ENCODE measurements around the gene INTS6L. TPM values are rescaled to one million over a fixed set of nuclear protein-coding genes. Genes with fewer than 3 reads are reported as not detected.

INTS6L gene
- total RNA-seq, 4 donors from 2014 or later, result 4.3 to 14.9 (median 6.4) TPM

DNA sequence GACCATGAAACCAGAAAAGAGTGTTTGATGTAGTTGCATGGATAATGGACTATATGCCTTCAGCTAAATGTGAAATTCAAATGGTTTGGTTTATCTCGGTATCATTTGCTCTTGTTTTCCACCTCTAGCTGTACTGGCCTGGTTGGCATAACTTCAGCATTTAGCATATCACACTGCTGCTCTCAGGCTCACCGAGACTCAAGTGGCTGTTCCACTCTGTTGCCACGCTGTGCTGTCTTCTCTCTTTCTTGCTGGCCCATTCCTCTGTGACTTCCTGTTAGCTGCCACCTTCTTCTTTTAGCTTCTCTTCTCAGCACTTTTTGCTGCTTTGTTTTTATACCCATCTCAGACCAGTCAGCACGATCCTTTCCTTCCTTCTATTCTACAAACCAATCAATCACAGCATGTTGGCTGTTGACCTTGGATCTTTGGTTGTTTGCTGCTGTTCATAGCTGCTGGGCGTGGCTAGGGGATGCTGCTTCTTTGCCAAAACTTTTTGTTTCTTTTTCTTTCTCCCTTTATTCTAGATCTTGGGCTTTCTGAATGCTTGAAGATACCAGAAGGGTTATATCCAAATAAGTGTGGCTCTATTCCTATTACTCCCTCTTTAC lies 24.0 kb downstream of the INTS6L start:
- Histone ChIP-seq H3K4me3 (no peak overlapping the region), H3K27ac (no peak overlapping the region), H3K4me1 (peaks cover 0 to 12% (median 0%) of the 10 kb centered on the region in 3 donors), H3K27me3 (no peaks in the 10 kb centered on the region), H3K9me3 (no peaks in the 10 kb centered on the region), H3K36me3 (no peaks in the 10 kb centered on the region)
- DNase-seq, result no peak
- 31 to 44% methylated on average over 5 of the region's 5 CpGs for WGBS, 2 donors
- TF ChIP-seq, protein P1, sequence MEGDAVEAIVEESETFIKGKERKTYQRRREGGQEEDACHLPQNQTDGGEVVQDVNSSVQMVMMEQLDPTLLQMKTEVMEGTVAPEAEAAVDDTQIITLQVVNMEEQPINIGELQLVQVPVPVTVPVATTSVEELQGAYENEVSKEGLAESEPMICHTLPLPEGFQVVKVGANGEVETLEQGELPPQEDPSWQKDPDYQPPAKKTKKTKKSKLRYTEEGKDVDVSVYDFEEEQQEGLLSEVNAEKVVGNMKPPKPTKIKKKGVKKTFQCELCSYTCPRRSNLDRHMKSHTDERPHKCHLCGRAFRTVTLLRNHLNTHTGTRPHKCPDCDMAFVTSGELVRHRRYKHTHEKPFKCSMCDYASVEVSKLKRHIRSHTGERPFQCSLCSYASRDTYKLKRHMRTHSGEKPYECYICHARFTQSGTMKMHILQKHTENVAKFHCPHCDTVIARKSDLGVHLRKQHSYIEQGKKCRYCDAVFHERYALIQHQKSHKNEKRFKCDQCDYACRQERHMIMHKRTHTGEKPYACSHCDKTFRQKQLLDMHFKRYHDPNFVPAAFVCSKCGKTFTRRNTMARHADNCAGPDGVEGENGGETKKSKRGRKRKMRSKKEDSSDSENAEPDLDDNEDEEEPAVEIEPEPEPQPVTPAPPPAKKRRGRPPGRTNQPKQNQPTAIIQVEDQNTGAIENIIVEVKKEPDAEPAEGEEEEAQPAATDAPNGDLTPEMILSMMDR (IDR thresholded peaks at IDR 0.05), result no peak
- TF ChIP-seq POLR2A (IDR thresholded peaks at IDR 0.05), result no peak
- intact Hi-C loops (cut with DNase I), result no loop called here

DNA sequence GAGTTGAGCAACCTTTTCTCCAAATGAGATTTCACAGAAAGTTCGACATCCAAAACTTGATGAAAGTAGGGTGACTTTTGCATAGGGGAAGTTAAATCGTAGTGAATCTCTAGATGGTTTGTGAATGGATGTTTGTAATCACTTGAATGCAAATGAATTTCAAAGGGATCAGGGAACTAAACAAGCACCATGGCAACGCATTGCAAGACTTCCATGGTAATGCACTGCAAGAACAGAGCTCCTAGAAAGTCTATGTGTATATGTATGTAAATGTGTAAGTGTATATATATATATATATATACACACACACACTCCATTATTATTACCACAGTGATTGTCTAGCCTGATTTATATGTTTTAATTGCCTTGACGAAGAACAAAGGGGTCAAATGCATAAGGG lies 27.3 kb downstream of the INTS6L start:
- intact Hi-C loops (cut with DNase I), result no loop called here
- H3K9me3 ChIP-seq, result no peaks in the 10 kb centered on the region
- H3K27me3 ChIP-seq, result no peaks in the 10 kb centered on the region
- H3K4me3 ChIP-seq, result no peak overlapping the region
- no peak overlapping the region for H3K27ac ChIP-seq
- TF ChIP-seq, protein P1 (IDR thresholded peaks at IDR 0.05), result no peak
- no peak for TF ChIP-seq POLR2A (IDR thresholded peaks at IDR 0.05)
- DNase-seq, result no peak
- peaks cover 0 to 21% (median 0%) of the 10 kb centered on the region in 3 donors for H3K36me3 ChIP-seq
- WGBS, 2 donors, result 72 to 89% methylated on average over 3 to 4 of the region's 4 CpGs
- H3K4me1 ChIP-seq, result peaks cover 0 to 12% (median 0%) of the 10 kb centered on the region in 3 donors

DNA sequence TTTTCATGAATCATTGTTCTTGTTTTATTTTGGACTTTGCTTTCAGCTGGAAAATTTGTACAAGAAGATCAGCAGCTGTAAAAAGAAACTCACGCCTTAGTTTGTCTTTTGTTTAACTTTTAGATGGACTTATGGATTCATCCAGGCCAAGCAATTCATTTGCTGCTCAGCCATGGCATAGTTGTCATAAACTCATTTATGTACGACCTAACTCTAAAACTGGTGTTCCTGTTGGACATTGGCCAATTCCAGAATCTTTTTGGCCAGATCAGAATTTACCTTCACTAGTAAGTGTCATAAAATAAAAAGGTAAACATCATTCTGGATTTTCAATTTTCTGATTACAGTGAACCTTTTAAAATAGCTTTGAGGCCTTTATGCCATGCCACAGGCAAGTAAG lies 29.1 kb downstream of the INTS6L start:
- Histone ChIP-seq H3K4me3 (no peak overlapping the region), H3K27me3 (no peaks in the 10 kb centered on the region), H3K9me3 (no peaks in the 10 kb centered on the region), H3K27ac (no peak overlapping the region), H3K4me1 (peaks cover 0 to 4% (median 0%) of the 10 kb centered on the region in 3 donors), H3K36me3 (peaks cover 0 to 21% (median 0%) of the 10 kb centered on the region in 3 donors)
- no peak for DNase-seq
- 66 to 68% methylated on average over 2 of the region's 2 CpGs for WGBS, 2 donors
- TF ChIP-seq, protein P1 (IDR thresholded peaks at IDR 0.05), result no peak
- intact Hi-C loops (cut with DNase I), result no loop called here

DNA sequence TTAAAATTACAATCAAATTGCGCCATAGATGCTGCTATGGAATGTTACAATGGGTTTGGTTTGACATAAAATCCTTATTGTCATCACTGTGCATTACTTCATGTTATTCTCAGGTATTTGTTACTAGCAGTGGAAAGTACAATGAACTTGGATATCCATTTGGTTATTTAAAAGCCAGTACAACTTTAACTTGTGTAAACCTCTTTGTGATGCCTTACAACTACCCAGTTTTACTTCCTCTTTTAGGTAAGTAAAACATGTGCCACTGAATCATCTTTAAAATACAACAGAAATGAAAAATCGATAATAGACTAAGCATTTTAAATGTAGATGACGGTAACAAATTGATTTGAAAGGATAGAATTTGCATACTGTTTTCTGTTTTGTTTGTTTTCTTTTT lies 35.6 kb downstream of the INTS6L start:
- 53 to 83% methylated on average over 3 of the region's 3 CpGs for WGBS, 2 donors
- Histone ChIP-seq H3K27me3 (no peaks in the 10 kb centered on the region), H3K36me3 (peaks cover 0 to 15% (median 0%) of the 10 kb centered on the region in 3 donors), H3K27ac (no peak overlapping the region), H3K9me3 (no peaks in the 10 kb centered on the region), H3K4me3 (no peak overlapping the region), H3K4me1 (no peaks in the 10 kb centered on the region)
- intact Hi-C loops (cut with DNase I), result no loop called here
- TF ChIP-seq POLR2A (IDR thresholded peaks at IDR 0.05), result no peak
- TF ChIP-seq, protein P1 (IDR thresholded peaks at IDR 0.05), result no peak
- DNase-seq, result no peak

DNA sequence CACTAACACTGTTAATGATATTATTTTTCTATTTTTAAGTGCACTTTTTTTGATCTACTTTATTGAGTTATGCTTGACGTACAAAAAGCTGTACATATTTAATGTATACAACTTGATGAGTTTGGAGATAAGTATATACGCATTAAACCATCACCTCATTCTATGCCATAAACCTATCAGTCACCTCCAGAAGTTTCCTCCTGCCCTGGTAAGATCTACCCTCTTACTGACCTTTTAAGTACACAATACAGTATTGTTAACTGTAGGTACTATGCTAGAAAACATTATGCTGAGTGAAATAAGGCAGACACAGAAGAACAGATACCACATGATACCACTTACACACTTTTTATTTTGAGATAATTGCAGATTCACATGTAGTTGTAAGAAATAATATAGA lies 36.9 kb downstream of the INTS6L start:
- 82 to 95% methylated on average over 2 of the region's 2 CpGs for WGBS, 2 donors
- Histone ChIP-seq H3K4me3 (no peak overlapping the region), H3K9me3 (no peaks in the 10 kb centered on the region), H3K4me1 (no peaks in the 10 kb centered on the region), H3K36me3 (peaks cover 0 to 8% (median 0%) of the 10 kb centered on the region in 3 donors), H3K27ac (no peak overlapping the region), H3K27me3 (no peaks in the 10 kb centered on the region)
- TF ChIP-seq, protein P1 (IDR thresholded peaks at IDR 0.05), result no peak
- DNase-seq, result no peak
- intact Hi-C loops (cut with DNase I), result no loop called here
